Measurements from ENCODE around the gene COPG2. TPM values are rescaled to one million over a fixed set of nuclear protein-coding genes. Genes with fewer than 3 reads are reported as not detected.

The COPG2 gene
- total and polyA plus RNA-seq, 2 of the 8 experiments (the other 6 are each of a cell fraction or from before 2014, with no cell fraction given): 50.3 to 53.1 TPM

DNA sequence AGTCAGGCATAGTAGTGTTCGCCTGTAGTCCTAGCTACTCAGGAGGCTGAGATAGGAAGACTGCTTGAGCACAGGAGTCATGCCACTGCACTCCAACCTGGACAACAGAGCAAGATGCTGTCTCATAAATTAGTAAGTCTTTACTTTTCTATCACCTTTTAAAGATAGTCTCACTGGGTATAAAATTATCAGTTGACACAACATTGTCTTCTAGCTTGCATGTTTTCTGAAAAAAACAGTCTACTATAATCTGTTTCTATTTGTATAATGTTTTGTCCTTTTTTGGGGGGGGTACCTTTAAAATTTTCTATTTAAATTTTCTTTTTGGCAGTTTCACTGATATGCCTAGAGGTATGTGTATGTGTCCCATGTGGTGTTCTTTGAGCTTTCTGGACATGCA lies 39.6 kb downstream of the COPG2 start:
- Histone ChIP-seq H3K4me3 (ENCODE audit: extremely low read depth in 1 of 4, insufficient read depth in 2 of 4, low read depth in 3 of 4, low read length in 4 of 4) (no peak overlapping the region), H3K79me2 (ENCODE audit: control insufficient read depth in 1 of 2, insufficient read depth in 2 of 2, low read length in 2 of 2) (no peaks in the 10 kb centered on the region), H4K91ac (replicated peaks; ENCODE audit: insufficient read length, low read length) (no peak overlapping the region), H2AK5ac (ENCODE audit: low read depth, low read length) (no peak overlapping the region), H3K27me3 (replicated peaks in 1 of 4; ENCODE audit: control insufficient read depth in 3 of 4, extremely low read depth in 1 of 4, insufficient read depth in 3 of 4, low read length in 3 of 4) (no peaks in the 10 kb centered on the region), H3K79me1 (ENCODE audit: low read depth, low read length) (no peaks in the 10 kb centered on the region), H2AFZ (ENCODE audit: low read length) (no peak overlapping the region), H2BK12ac (ENCODE audit: low read depth, low read length) (no peak overlapping the region), H2BK120ac (replicated peaks; ENCODE audit: low read depth, low read length) (no peak overlapping the region), H3K56ac (replicated peaks; ENCODE audit: insufficient read length, low read depth, low read length) (no peak overlapping the region), H3K9ac (replicated peaks in 1 of 4; ENCODE audit: extremely low read depth in 1 of 4, low read depth in 3 of 4, low read length in 3 of 4) (no peak overlapping the region), H3K36me3 (ENCODE audit: control insufficient read depth in 2 of 4, insufficient read depth in 4 of 4, low read length in 3 of 4) (no peaks in the 10 kb centered on the region; a peak in 1 of 8 replicates), H3K4me1 (replicated peaks in 1 of 4; ENCODE audit: control insufficient read depth in 3 of 4, insufficient read depth in 4 of 4, low read length in 3 of 4) (no peaks in the 10 kb centered on the region), H3K4me2 (ENCODE audit: insufficient read depth in 1 of 2, low read depth in 2 of 2, low read length in 2 of 2) (no peak overlapping the region), H4K8ac (ENCODE audit: extremely low read depth, insufficient read depth, low read length) (no peak overlapping the region), H3K9me3 (ENCODE audit: insufficient read depth in 2 of 2, low read depth in 1 of 2, low read length in 1 of 2) (peaks cover 0 to 6% of the 10 kb centered on the region in 2 experiments; a peak in 2 of 4 replicates), H2BK20ac (ENCODE audit: low read length) (no peak overlapping the region), H4K20me1 (replicated peaks in 1 of 2; ENCODE audit: control insufficient read depth in 1 of 2, insufficient read depth in 2 of 2, low read length in 2 of 2) (no peaks in the 10 kb centered on the region), H4K5ac (ENCODE audit: insufficient read length, low read depth, low read length) (no peak overlapping the region), H2BK15ac (ENCODE audit: low read length) (no peak overlapping the region), H3K4ac (replicated peaks; ENCODE audit: insufficient read length, low read depth, low read length) (no peak overlapping the region), H3K18ac (ENCODE audit: extremely low read depth, low read length) (no peak overlapping the region), H3K23me2 (ENCODE audit: low read depth, low read length) (no peaks in the 10 kb centered on the region), H3K23ac (ENCODE audit: insufficient read length) (no peak overlapping the region), H3K14ac (ENCODE audit: insufficient read length) (no peak overlapping the region), H3K27ac (ENCODE audit: low read depth, low read length) (no peak overlapping the region), H2BK5ac (ENCODE audit: low read depth, low read length) (no peak overlapping the region)
- no peak for FAIRE-seq
- WGBS, 2 experiments (ENCODE audit: extremely low coverage in 1 of 2, insufficient coverage in 1 of 2, insufficient read length in 1 of 2, insufficient replicate concordance in 2 of 2, low coverage in 1 of 2, low lambda C conversion rate in 2 of 2, missing lambda C conversion rate in 1 of 2): 100% methylated on average over 1 of the region's 1 CpG; no CpG with 5 or more reads in 1 of the 2 experiments
- POLR2A ChIA-PET (ENCODE audit: partially characterized antibody): no interaction called here
- TF ChIP-seq SP4 (IDR thresholded peaks at IDR 0.05; ENCODE audit: low read length): no peak
- no peak for TF ChIP-seq BACH1 (IDR thresholded peaks at IDR 0.05; ENCODE audit: low read length)
- TF ChIP-seq SP2 (IDR thresholded peaks at IDR 0.05; ENCODE audit: low read length): no peak
- TF ChIP-seq EP300 (IDR thresholded peaks at IDR 0.05; ENCODE audit: borderline replicate concordance in 1 of 2, low read depth in 2 of 2, low read length in 2 of 2): no peak
- no peak for TF ChIP-seq POLR2AphosphoS5 (IDR thresholded peaks at IDR 0.05; ENCODE audit: low read depth, low read length)
- TF ChIP-seq RFX5 (IDR thresholded peaks at IDR 0.05; ENCODE audit: borderline replicate concordance, low read depth, low read length): no peak
- CTCF ChIA-PET (ENCODE audit: partially characterized antibody): interaction anchor here (0.6 to 0.9 kb wide), 2 partner anchors 19 to 71 kb away, joined by 3 read pairs; no protein-coding TSS in a partner anchor
- DNase-seq (ENCODE audit: low read depth in 1 of 2, low spot score in 2 of 2): no peak

Data from H1 (cell line).